ENCODE data around the gene EFHC1. TPM values are rescaled to one million over a fixed set of nuclear protein-coding genes. Genes with fewer than 3 reads are reported as not detected.
A peak's percentile ranks its signal among the peaks of the same experiment; 100 is the strongest.

The EFHC1 gene
- total RNA-seq, 4 donors from 2014 or later = 39.4 to 96.5 (median 41.6) TPM

GRCh38 chr6:52497652-52498408 is 77.7 kb downstream of the EFHC1 start:
- peaks cover 0 to 14% of the 10 kb centered on the region in 2 donors for H3K4me1 ChIP-seq
- WGBS, 2 donors = 51 to 60% methylated on average over 14 of the region's 14 CpGs
- peaks cover 0 to 3% of the 10 kb centered on the region in 2 donors for H3K36me3 ChIP-seq
- TF ChIP-seq POLR2A (IDR thresholded peaks at IDR 0.05) (no peak), CTCF (IDR thresholded peaks at IDR 0.05) (no peak)
- no peak overlapping the region for H3K27ac ChIP-seq
- no peaks in the 10 kb centered on the region for H3K27me3 ChIP-seq
- DNase-seq = peak; percentile 65 to 72
- H3K4me3 ChIP-seq (replicated peaks in 1 of 3) = no peak overlapping the region
- intact Hi-C loops (cut with DNase I) = no loop called here
- H3K9me3 ChIP-seq = no peaks in the 10 kb centered on the region

DNA sequence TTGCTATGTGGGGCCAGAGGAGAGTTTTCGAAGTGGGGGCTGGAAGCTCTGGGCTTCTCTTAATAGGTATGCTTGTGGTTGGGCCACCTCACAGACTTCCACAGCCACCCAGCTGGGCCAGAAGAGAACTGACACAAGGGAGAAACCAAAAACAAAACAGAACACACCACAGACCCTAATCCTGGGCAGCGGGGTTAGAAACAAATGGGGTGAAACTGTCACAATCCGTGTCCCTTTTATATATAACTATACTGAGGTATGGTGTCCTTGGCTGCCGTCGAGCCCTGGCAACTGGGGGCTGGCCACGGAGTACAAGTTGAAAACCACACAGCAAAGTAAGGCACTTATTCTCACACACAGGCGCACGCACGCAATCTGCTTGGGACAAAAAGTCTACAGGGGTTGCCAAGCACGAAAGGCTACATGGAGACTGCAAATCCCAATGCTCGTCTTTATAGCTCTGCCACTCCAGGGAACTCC is 78.4 kb downstream of the EFHC1 start:
- Histone ChIP-seq H3K4me1 (peaks cover 0 to 21% of the 10 kb centered on the region in 2 donors), H3K36me3 (peaks cover 0 to 3% of the 10 kb centered on the region in 2 donors), H3K27ac (no peak overlapping the region), H3K27me3 (no peaks in the 10 kb centered on the region), H3K4me3 (replicated peaks in 1 of 3) (no peak overlapping the region), H3K9me3 (no peaks in the 10 kb centered on the region)
- no peak for TF ChIP-seq POLR2A (IDR thresholded peaks at IDR 0.05)
- TF ChIP-seq CTCF (IDR thresholded peaks at IDR 0.05) = no peak
- intact Hi-C loops (cut with DNase I) = no loop called here
- 92 to 93% methylated on average over 11 of the region's 11 CpGs for WGBS, 2 donors
- no peak for DNase-seq

DNA sequence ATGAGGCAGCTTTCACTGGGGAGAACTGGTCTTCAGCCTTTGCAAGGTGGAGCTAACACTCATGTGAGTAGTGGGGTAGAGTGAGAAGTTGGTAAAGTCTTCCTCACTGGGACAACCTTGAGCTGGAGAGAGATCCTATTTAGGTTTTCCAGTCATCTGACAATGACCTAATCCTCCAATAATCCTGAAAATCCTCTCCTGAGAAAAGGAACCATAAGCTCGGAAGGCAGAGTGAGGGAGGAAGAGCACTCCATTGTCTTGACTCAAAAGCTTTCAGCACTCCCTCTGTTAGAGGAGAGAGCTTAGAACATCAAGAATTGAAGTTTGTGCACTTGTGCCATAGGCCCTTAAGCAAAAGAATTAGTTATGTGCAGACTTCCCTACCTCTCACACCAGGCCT is 78.9 kb downstream of the EFHC1 start:
- Histone ChIP-seq H3K9me3 (no peaks in the 10 kb centered on the region), H3K4me3 (replicated peaks in 1 of 3) (no peak overlapping the region), H3K27ac (no peak overlapping the region), H3K27me3 (no peaks in the 10 kb centered on the region), H3K4me1 (peaks cover 0 to 25% of the 10 kb centered on the region in 2 donors), H3K36me3 (peaks cover 0 to 3% of the 10 kb centered on the region in 2 donors)
- TF ChIP-seq POLR2A (IDR thresholded peaks at IDR 0.05) (no peak), CTCF (IDR thresholded peaks at IDR 0.05) (no peak)
- no peak for DNase-seq
- WGBS, 2 donors = 65 to 80% methylated on average over 1 of the region's 1 CpG
- intact Hi-C loops (cut with DNase I) = no loop called here

DNA sequence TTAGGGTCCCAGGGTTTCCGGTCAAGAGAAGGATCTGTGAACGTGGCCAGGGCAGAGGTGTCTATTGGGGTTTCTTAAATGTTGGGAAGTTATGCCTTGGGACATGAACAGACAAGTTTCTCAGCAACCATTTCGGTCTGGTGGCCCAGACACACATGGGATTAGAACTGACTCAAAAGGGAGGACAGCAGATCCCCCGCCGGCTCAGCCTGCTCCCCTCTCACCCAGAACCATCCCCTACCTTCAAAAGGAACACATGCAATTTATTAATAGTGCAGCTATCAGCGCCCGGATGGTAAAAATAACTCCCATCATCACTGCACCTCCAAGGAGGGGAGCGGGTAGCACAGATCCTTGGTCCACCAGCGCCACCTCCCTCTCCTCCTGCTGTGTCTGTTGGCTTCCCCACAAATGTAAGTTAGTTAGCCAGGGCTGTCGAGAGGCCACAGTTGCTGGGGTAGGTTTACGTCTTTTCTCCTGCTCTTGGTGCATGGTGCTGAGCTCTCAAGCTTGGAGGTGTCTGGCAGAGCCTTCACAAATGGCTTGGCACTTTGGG is 79.6 kb downstream of the EFHC1 start:
- Histone ChIP-seq H3K27me3 (no peaks in the 10 kb centered on the region), H3K27ac (no peak overlapping the region), H3K9me3 (no peaks in the 10 kb centered on the region), H3K36me3 (peaks cover 0 to 3% of the 10 kb centered on the region in 2 donors), H3K4me1 (peaks cover 4 to 32% of the 10 kb centered on the region in 2 donors), H3K4me3 (replicated peaks in 1 of 3) (no peak overlapping the region)
- DNase-seq = no peak
- WGBS, 2 donors = 86 to 98% methylated on average over 9 to 11 of the region's 11 CpGs
- TF ChIP-seq POLR2A (IDR thresholded peaks at IDR 0.05) (no peak), CTCF (IDR thresholded peaks at IDR 0.05) (no peak)
- intact Hi-C loops (cut with DNase I) = loop anchor here (5.0 to 10.0 kb wide), 3 partner anchors 73 to 165 kb away; partner anchors contain the start of gene EFHC1

Measured in thyroid gland (tissue), 4 donors.